Retinal pigment epithelial cell (primary cell): ENCODE data around the gene HLCS.

Source experiments
- DNase-seq: peaks from one replicate; pipeline ENCODE4 v3.0.0-alpha.2; 2010; ENCODE audit warnings: low read depth
- H3K4me3 ChIP-seq: 2 replicates; pipeline ENCODE4 v1.5.1; 2011; ENCODE audit warnings: mild to moderate bottlenecking, low read length, control low read depth, moderate library complexity
- CTCF ChIP-seq: conservative IDR thresholded peaks from 2 replicates; pipeline ENCODE4 v1.5.1; 2011; ENCODE audit warnings: low read depth, low read length, control low read depth, inconsistent platforms

The HLCS gene

GRCh38 chr21:36704958-36705678 lies 261.4 kb downstream of the HLCS start:
- no peak for TF ChIP-seq CTCF
- H3K4me3 ChIP-seq = no peak overlapping the region
- DNase-seq = no peak

- no peak for DNase-seq
- no peak for TF ChIP-seq CTCF
- no peak overlapping the region for H3K4me3 ChIP-seq
These were observed 262.1 kb downstream of the HLCS start for GRCh38 chr21:36704281-36704957.

- H3K4me3 ChIP-seq = no peak overlapping the region
- DNase-seq = no peak
- no peak for TF ChIP-seq CTCF
These were observed 262.7 kb downstream of the HLCS start for GRCh38 chr21:36703626-36704280.

- H3K4me3 ChIP-seq = no peak overlapping the region
- DNase-seq = no peak
- no peak for TF ChIP-seq CTCF
These were observed 263.3 kb downstream of the HLCS start for GRCh38 chr21:36703123-36703522.

GRCh38 chr21:36702622-36702968 lies 263.9 kb downstream of the HLCS start:
- H3K4me3 ChIP-seq = no peak overlapping the region
- DNase-seq = no peak
- no peak for TF ChIP-seq CTCF

GRCh38 chr21:36701756-36702621 lies 264.5 kb downstream of the HLCS start:
- no peak for TF ChIP-seq CTCF
- DNase-seq = no peak
- H3K4me3 ChIP-seq = no peak overlapping the region
